OCI-LY1 (cell line): ENCODE data around the gene RPH3AL.
A peak's percentile ranks its signal among the peaks of the same experiment; 100 is the strongest.

Source experiments
- H2AFZ ChIP-seq: fragments of 200-600 bp; sonication (generic), shearing (Covaris generic); 2 replicates; pipeline ENCODE4 v1.6.0; 2014; ENCODE audit warnings: antibody characterized with exemption, mild to moderate bottlenecking, low read length
- H3F3A ChIP-seq: fragments of 200-600 bp; sonication (generic), shearing (Covaris generic); 2 replicates; pipeline ENCODE4 v1.6.0; 2014; ENCODE audit warnings: mild to moderate bottlenecking, antibody characterized with exemption, low read length, moderate library complexity; ENCODE audit not compliant: insufficient read depth
- H3K27ac ChIP-seq: fragments of 200-600 bp; sonication (generic); 2 replicates; pipeline ENCODE4 v1.5.1; 2014; ENCODE audit warnings: low read length, mixed run types, mild to moderate bottlenecking, low read depth; ENCODE audit not compliant: poor library complexity, severe bottlenecking
- H3K27me3 ChIP-seq: fragments of 200-600 bp; sonication (generic); 2 replicates; pipeline ENCODE4 v1.6.0; 2014; ENCODE audit warnings: antibody characterized with exemption, mild to moderate bottlenecking, low read length, moderate library complexity; ENCODE audit not compliant: insufficient read depth
- H3K36me3 ChIP-seq: fragments of 200-600 bp; sonication (generic); 2 replicates; pipeline ENCODE4 v1.6.1; 2014; ENCODE audit warnings: mild to moderate bottlenecking, antibody characterized with exemption, low read length, moderate library complexity, mixed read lengths; ENCODE audit not compliant: insufficient read depth
- H3K4me1 ChIP-seq: fragments of 200-600 bp; sonication (generic); 2 replicates; pipeline ENCODE4 v1.5.1; 2014; ENCODE audit warnings: mild to moderate bottlenecking, low read length, moderate library complexity; ENCODE audit not compliant: insufficient read depth, severe bottlenecking
- H3K4me2 ChIP-seq: fragments of 200-600 bp; sonication (generic), shearing (Covaris generic); 2 replicates; pipeline ENCODE4 v1.6.1; 2014; ENCODE audit warnings: low read length
- H3K4me3 ChIP-seq: fragments of 200-600 bp; sonication (generic); 2 replicates; pipeline ENCODE4 v1.5.1; 2014; ENCODE audit warnings: low read length, low read depth, mild to moderate bottlenecking, mixed read lengths; ENCODE audit not compliant: poor library complexity, severe bottlenecking
- H3K79me2 ChIP-seq: fragments of 200-600 bp; shearing (Covaris generic); 2 replicates; pipeline ENCODE4 v1.6.1; 2016; ENCODE audit warnings: mixed run types, low read length, mixed read lengths; ENCODE audit not compliant: insufficient read depth
- H3K9ac ChIP-seq: fragments of 200-600 bp; sonication (generic), shearing (Covaris generic); 2 replicates; pipeline ENCODE4 v1.6.1; 2014; ENCODE audit warnings: mild to moderate bottlenecking, low read length, mixed read lengths
- H3K9me2 ChIP-seq: fragments of 200-600 bp; sonication (generic), shearing (Covaris generic); 2 replicates; pipeline ENCODE4 v1.6.1; 2014; ENCODE audit warnings: low read depth, mild to moderate bottlenecking, low read length, mixed read lengths
- H3K9me3 ChIP-seq: fragments of 200-600 bp; shearing (Covaris generic); 2 replicates; pipeline ENCODE4 v1.6.1; 2014; ENCODE audit warnings: low read length, mixed read lengths
- H4K20me1 ChIP-seq: fragments of 200-600 bp; sonication (generic), shearing (Covaris generic); 2 replicates; pipeline ENCODE4 v1.6.0; 2016; ENCODE audit warnings: mild to moderate bottlenecking, low read length; ENCODE audit not compliant: insufficient read depth
- EZH2 ChIP-seq: fragments of 200-600 bp; sonication (generic), shearing (Covaris generic); IDR thresholded peaks from 2 replicates; pipeline ENCODE4 v1.8.0; 2017; ENCODE audit warnings: borderline replicate concordance, mixed run types, mild to moderate bottlenecking, antibody characterized with exemption, low read length, moderate library complexity, mixed read lengths
- TF ChIP-seq, protein P1 (sequence below): fragments of 200-600 bp; sonication (generic), shearing (Covaris generic); IDR thresholded peaks from 2 replicates; pipeline ENCODE4 v1.5.1; 2017; ENCODE audit warnings: mild to moderate bottlenecking, antibody characterized with exemption, low read length, moderate library complexity, mixed read lengths

The RPH3AL gene

DNA sequence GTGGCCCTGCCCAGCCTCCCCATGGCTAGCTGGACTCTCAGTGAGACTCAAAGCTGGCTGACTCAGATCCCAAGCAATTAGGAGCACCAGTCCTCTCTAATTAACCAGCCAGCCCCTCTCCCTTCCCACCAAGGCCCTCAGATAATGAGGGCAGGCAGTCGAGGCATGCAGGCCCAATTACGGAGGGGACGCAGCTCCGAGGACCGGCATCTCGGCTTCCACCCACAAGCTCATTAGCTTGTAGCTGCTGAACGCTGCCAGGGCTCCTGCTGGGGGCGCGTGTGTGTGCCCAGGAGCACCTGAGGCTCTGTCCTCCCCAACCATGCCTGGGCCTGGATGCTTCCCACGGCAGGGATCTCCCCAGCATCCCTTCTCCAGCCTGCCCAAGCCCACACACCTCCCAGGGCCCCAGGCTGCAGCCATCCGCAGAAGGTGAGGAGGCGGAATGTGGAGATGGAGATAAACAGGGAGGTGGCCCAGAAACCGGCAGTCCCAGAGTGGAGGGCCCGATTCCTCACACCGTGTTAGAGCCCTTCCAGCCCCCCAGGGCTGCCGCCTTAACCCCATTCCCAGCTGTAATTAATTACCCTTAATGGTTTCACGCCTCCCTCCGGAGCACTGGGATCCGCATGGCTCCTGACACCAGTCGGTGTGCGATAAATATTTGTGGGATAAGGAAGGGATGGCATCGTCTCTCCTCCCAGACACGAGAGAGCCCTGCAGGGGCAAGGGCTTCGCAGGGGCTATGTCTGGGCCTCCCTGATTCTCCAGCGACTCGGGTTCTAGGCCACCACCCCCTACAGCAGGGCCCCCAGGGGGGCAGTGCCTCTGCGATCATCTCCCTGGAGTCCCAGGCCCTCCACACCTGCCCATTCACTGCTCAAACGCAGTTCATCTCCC, 42.2 kb downstream of the RPH3AL start:
- Histone ChIP-seq H3K4me2 (no peak overlapping the region), H3K9me3 (no peaks in the 10 kb centered on the region), H2AFZ (no peak overlapping the region), H3K9me2 (no peaks in the 10 kb centered on the region), H3K27ac (no peak overlapping the region), H3K27me3 (no peaks in the 10 kb centered on the region), H3K9ac (no peak overlapping the region), H3K79me2 (no peaks in the 10 kb centered on the region), H3K36me3 (no peaks in the 10 kb centered on the region), H4K20me1 (no peaks in the 10 kb centered on the region), H3F3A (no peaks in the 10 kb centered on the region), H3K4me3 (no peak overlapping the region), H3K4me1 (no peaks in the 10 kb centered on the region)
- TF ChIP-seq, protein P1, sequence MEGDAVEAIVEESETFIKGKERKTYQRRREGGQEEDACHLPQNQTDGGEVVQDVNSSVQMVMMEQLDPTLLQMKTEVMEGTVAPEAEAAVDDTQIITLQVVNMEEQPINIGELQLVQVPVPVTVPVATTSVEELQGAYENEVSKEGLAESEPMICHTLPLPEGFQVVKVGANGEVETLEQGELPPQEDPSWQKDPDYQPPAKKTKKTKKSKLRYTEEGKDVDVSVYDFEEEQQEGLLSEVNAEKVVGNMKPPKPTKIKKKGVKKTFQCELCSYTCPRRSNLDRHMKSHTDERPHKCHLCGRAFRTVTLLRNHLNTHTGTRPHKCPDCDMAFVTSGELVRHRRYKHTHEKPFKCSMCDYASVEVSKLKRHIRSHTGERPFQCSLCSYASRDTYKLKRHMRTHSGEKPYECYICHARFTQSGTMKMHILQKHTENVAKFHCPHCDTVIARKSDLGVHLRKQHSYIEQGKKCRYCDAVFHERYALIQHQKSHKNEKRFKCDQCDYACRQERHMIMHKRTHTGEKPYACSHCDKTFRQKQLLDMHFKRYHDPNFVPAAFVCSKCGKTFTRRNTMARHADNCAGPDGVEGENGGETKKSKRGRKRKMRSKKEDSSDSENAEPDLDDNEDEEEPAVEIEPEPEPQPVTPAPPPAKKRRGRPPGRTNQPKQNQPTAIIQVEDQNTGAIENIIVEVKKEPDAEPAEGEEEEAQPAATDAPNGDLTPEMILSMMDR: no peak
- TF ChIP-seq EZH2: no peak

DNA sequence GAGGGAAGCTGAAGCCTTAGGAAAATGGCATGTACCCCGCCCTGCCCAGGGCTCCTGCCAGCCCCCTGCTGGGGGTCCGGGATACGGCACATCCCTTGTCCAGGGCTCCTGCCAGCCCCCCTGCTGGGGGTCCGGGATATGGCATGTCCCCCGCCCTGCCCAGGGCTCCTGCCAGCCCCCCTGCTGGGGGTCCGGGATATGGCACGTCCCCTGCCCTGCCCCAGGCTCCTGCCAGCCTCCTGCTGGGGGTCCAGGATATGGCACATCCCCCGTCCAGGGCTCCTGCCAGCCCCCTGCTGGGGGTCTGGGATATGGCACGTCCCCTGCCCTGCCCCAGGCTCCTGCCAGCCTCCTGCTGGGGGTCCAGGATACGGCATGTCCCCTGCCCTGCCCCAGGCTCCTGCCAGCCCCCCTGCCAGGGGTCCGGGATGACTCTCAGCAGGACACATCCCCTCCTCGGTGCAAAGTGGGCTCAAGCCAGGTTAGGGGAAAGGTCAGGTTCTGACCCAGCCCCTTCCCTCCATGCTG, 43.2 kb downstream of the RPH3AL start:
- Histone ChIP-seq H2AFZ (no peak overlapping the region), H3K79me2 (no peaks in the 10 kb centered on the region), H3K27me3 (no peaks in the 10 kb centered on the region), H3F3A (no peaks in the 10 kb centered on the region), H3K9me2 (no peaks in the 10 kb centered on the region), H4K20me1 (no peaks in the 10 kb centered on the region), H3K9me3 (no peaks in the 10 kb centered on the region), H3K4me2 (no peak overlapping the region), H3K27ac (no peak overlapping the region), H3K36me3 (no peaks in the 10 kb centered on the region), H3K9ac (no peak overlapping the region), H3K4me1 (no peaks in the 10 kb centered on the region), H3K4me3 (no peak overlapping the region)
- no peak for TF ChIP-seq EZH2
- TF ChIP-seq, protein P1: peak; percentile 94

DNA sequence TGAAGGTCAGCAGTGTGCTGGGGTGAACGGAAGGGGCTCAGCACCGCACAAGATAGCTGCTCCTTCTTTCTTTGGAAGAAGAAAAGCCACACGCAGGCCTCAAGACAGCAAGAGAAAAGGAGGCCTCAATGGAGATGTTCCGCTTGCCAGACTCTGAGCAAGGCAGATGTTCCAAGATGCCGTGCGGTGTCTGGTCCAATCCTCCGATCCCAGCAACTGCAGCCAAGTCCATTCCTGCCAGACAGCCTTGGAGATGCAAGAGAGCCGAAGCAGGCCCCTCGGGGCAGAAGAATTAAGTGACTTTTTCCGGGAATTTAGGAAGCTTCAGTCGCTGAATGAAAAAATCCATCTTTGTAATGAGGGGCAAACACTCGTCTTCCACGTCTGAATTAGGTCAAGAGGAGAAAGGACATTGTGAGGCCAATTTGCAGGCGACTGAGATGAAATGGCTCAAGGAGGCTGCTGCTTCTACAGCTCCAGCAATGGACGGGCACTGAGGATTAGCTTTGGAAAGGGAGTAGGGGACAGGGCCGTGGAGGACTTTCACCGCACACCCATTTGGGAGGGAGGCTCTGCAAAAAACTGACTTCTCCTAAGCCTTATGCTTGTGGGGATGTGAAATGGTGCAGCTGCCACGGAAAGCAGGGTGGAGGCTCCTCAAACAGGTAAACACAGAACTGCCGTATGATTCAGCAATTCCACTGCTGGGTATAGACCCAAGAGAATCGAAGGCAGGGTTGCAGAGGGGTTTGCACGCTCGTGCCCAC, 44.7 kb downstream of the RPH3AL start:
- H3K4me2 ChIP-seq: no peak overlapping the region
- no peak overlapping the region for H3K9ac ChIP-seq

More for the DNA sequence above, 44.7 kb downstream of the RPH3AL start:
- H3K36me3 ChIP-seq: no peaks in the 10 kb centered on the region
- TF ChIP-seq EZH2: no peak
- TF ChIP-seq, protein P1: no peak
- no peaks in the 10 kb centered on the region for H3K9me2 ChIP-seq
- H3K4me3 ChIP-seq: no peak overlapping the region
- peaks cover 2% of the 10 kb centered on the region; the same call in 1 of the 2 replicates for H3K27me3 ChIP-seq
- H3F3A ChIP-seq: no peaks in the 10 kb centered on the region
- no peaks in the 10 kb centered on the region for H3K4me1 ChIP-seq
- no peaks in the 10 kb centered on the region for H4K20me1 ChIP-seq
- H2AFZ ChIP-seq: no peak overlapping the region
- no peak overlapping the region for H3K27ac ChIP-seq
- H3K79me2 ChIP-seq: no peaks in the 10 kb centered on the region
- H3K9me3 ChIP-seq: no peaks in the 10 kb centered on the region
